ENCODE measurements around the gene GOLGA3. TPM values are rescaled to one million over a fixed set of nuclear protein-coding genes. Genes with fewer than 3 reads are reported as not detected.
"Not testable (repeated sequence)": the region's sequence is repeated elsewhere in the genome, so short reads cannot be mapped to it uniquely, and the experiment has no call there.

The GOLGA3 gene
- total RNA-seq, 1 experiment from 2014 or later: 17.7 TPM

DNA sequence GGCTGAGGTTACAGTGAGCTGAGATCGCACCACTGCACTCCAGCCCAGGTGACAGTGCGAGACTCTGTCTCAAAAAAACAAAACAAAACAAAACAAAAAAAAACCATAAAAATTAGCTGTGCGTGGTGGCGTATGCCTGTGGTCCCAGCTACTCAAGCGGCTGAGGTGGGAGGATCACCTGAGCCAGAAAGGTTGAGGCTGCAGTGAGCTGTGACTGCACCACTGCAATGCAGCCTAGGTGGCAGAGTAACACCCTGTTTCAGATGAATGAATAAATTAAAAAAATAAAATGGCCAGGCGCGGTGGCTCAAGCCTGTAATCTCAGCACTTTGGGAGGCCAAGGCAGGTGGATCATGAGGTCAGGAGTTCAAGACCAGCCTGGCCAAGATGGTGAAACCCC lies 75.0 kb downstream of the GOLGA3 start:
- DNase-seq (ENCODE audit: low read depth): not testable (repeated sequence)

DNA sequence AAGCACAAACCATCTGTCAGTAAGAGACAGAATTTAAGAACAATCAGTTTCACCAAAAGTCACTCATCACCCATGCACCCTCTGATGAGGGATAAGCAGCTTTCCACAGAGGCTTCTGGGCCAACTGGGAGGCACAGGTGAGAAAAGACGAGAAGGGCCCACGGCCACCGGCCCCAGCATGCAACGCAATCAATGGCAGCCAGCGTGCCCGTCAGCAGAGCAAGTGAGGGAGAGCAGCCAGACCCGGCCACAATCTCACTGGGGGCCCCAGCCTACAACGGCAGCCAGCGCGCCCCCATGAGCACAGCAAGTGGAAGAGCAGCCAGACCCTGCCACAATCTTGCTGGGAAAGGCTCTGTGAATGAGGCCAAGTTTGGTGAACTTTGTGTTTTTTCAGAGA lies 80.3 kb downstream of the GOLGA3 start:
- DNase-seq (ENCODE audit: low read depth): no peak

DNA sequence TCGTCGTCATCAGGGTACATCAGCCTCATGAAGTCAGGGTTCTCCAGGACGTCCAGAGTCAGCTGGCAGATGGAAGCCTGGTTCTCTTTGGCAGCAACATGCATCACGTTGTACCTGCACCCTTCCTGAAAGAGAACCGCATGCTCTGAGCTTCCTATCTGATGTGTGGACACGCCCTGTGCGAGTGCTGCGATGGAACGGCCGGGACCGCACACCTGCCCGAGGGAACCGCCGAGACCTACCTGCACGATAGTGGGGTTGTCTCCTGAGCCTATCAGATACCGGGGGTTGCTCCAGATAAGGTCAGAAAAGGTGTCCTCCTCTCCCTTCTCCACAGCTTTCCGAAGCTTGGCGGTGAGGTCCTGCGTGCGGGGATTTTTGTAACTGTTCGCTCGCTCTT lies 80.8 kb downstream of the GOLGA3 start:
- no peak for DNase-seq (ENCODE audit: low read depth)

DNA sequence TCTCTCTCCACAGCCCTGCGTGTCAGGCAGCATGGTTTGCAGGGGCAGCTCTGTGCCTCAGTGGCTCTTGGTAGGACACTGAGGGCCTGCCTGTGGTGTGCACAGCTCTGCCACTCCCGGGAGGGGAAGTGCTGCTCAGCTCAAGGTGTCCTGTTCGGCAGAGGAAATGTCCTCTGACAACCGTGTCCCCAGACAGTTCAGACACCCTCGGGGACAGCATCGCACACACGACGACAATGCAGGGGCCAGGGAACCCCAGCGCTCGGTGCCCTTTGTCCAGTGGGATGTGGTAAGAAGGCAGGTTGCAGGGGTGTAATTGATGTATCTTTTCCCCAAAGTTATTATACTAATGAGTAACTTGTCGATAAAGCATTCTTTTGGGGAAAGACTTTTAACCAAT lies 81.3 kb downstream of the GOLGA3 start:
- DNase-seq (ENCODE audit: low read depth): no peak

DNA sequence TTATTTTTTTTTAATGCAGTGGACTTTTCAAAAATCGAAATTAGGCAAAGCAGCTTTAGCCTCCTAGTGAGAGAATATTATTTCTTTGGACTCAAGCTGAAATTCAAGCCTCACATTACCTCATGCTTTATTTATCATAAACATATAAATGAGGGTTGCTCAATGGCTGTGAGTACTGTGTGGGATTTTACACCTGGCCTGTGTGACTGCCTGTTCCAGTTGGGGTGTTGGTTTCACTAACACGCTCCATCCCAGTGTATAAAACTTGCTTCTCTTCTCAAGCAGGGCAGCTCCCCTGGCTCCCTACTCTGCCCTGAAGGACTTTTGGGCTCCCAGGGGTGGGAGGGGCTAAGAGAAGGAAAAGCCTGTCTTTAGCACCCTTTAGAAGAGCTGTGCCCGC lies 82.1 kb downstream of the GOLGA3 start:
- DNase-seq (ENCODE audit: low read depth): no peak

DNA sequence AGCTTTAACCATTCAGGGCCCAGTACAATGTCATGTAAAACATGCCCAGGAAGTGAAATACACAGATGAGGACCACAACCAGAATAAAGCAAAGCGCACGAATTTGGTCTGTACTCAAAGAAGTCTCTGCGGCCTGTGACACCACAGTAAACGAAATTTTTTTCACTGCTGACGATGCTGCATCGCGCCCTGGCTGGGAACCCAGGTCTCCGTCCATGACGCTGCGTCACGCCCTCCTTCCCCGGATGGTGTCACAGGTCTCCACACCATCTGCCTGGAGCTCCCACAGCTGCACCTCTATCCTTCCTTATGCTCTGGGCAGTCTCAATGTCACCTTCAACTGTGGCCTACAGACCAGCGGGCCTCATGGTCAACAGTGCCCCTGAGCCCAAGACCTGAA lies 84.8 kb downstream of the GOLGA3 start:
- no peak for DNase-seq (ENCODE audit: low read depth)

DNA sequence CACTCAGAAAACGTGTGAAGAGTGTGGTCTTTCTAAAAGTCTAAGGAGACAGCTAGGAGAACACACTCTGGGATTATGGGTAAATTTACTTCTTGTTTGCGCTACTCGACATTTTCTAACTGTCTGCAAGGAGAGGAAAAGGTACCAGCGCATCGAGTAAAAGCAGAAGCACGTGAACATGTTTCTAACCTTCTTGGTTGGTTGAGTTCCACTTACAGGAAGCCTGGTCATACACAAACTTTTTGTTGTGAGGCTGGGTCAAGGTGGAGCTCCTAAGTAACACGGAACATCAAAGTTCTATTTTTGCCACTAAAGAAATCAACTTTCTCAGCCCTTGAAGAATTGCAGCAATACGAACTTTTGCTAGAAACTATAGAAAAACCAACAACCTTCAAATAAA lies 87.0 kb downstream of the GOLGA3 start:
- DNase-seq (ENCODE audit: low read depth): no peak

DNA sequence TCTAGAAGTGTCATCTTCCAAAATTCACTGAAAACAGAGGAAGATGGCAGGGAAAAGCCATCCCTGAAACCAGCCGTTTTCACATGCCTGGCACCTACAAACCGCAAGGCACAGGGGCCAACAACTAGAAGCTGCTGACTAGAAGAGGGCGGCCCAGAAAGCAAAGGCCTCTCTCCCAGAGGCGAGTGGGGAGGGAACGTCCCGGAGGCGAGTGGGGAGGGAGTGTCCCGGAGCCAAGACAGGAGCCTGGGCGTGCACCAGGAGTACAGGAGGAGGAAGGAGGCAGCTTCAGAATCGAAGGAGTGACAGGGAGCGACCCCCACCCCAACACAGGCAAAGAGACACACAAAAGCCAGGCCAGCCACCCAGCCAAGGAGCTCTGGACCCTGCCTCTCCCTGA lies 88.0 kb downstream of the GOLGA3 start:
- DNase-seq (ENCODE audit: low read depth): no peak

DNA sequence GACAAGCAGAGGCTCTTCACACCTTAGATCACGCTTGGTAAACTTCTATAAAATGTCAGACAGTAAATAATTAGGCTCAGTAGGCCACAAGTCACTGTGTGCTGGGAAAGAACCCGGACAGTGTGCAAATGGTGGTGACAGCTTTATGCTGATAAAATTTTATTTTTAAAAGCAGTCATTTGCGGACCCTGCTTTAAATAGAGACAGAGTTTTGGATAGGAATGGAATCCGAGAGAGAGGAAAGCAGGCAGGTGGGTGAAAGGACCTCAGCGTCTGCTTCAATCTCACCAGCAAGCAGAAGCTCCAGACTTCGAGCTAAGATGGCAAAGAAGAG lies 88.4 kb downstream of the GOLGA3 start:
- DNase-seq (ENCODE audit: low read depth): no peak

DNA sequence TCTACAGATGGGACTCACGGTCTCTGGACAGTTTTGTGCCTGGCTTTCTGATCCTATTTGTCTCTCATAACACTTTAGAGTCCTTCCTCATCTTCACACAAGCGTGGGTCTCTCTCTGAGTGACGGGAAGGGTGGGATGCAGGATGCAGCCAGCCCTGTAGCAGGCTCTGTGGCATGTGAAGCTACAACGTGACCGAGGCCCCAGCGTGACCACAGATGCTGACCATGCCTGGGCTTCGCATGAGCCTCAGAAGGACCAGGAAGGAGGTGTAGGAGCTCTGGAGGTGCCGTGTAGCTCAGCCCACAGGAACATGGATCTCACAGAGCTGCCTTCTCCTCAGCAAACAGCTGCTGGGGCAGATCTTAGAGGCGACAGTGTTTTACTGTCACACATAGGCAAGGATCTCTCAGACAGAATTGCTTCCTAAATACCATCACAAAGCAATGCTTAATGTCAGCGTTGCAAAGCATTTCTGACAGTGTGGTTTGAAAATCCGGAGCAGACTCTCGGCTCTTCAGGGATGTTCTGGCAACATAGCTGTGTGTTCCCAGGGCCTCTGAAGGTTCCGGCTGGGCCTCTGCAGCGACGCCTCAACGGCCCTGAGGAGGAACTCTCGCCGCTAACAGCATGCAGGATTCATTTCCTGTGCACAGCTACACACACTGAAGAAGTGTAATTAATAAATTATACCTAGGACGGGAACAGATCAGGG lies 88.9 kb downstream of the GOLGA3 start:
- no peak for DNase-seq (ENCODE audit: low read depth)

DNA sequence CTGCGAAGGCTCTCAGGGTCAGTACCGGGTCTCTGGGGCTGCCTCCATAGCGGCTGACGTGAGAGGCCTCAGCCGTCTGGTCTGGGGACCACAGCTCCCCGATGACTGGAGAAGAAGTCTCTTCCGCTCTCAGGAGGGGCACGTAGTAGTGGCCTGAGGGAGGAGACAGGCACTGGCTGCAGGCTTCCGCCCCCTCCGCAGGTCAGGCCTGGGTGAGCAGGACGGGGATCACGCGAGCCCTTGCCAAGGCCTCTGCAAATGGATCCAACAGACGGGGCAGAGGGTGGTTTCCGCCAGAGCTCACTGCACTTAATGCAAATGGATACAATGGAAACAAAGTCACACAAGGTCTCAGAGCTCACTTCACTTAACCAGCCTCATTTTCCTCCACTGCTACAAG lies 91.8 kb downstream of the GOLGA3 start:
- DNase-seq (ENCODE audit: low read depth): no peak

DNA sequence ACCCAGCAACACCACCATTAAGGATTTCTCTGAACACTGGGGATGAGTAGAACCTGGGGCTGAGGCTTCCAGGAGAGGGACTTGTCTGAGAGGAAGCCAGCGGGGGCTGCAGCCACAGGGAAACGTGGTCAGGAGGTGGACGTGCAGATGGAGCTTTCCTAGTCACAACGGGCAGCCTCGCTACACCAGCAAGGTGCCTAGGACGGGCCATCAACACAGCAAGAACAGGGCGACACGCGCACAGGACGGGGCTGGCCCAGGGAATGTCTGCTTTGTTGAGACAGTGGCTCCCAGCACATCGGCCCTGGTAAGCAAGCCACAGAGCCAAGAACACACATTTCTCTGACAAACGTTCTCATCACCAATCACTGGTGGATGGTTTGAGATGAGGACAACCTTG lies 92.3 kb downstream of the GOLGA3 start:
- no peak for DNase-seq (ENCODE audit: low read depth)

DNA sequence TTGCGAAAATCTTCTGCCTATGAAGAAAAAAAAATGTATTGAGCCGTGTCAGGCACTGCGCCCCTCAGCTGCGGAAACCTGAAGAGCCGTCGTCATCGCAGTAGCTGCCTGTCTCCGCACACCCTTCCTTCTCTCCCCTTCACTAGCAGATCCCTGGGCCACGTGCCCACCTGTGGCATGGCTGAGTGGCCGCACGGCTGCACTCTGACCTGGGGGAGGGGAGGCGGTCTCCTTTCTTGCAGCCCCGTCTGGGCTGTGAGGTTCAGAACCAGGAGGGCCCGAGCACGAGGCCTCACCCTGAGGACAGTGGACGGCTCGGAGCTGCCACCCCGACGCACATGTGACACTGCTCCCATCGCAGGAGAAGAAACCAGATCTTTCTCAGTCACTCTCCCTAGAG lies 93.2 kb downstream of the GOLGA3 start:
- no peak for DNase-seq (ENCODE audit: low read depth)

DNA sequence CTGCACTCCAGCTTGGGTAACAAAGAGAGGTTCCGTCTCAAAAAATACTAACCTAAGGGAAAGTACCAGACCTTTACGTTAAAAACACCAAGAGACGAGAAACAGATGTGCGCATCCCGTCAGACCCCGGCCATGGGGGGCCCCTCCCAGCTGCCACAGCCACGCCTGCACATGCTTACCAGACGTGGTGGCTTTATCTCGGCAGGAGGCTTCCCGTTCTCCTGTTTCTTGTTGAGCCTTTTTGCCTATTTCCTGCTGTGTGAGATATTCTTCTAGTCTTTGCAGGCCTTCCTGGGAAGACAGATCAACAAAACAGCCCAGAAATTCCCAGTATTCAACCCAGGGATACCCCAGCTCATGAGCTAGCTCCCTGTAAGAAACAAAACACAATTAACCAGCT lies 94.5 kb downstream of the GOLGA3 start:
- no peak for DNase-seq (ENCODE audit: low read depth)

DNA sequence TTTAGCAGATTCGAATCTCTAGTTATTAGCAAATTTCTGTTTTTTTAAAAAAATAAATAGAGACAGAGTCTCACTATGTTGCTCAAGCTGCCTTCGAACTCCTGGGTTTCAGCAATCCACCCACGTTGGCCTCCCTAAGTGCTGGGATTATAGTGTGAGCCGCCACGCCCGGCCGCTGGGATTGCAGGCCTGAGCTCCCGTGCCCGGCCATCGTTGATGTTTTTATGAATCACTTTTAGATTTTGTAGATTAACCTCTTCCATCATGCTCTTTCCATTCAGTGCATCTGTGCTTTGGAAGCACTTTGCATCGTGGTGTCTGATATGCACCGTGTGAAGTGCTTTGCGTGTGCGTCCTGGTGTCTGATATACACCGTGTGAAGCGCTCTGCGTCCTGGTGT lies 97.1 kb downstream of the GOLGA3 start:
- DNase-seq (ENCODE audit: low read depth): no peak

DNA sequence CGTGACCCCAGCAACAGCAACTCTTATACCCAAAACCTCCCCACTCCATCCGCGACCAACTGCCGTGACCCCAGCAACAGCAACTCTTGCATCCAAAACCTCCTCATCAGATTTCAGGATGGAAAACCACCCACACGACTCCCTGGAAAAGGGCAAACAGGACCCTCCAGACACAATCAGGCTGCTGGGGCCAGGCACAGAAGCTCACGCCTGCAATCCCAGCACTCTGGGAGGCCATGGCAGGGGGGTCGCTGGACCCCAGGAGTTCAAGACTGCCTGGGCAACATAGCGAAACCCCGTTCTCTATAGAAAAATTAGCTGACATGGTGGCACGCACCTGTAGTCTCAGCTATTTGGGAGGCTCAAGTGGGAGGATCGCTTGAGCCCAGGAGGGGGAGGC lies 98.3 kb downstream of the GOLGA3 start:
- DNase-seq (ENCODE audit: low read depth): no peak

DNA sequence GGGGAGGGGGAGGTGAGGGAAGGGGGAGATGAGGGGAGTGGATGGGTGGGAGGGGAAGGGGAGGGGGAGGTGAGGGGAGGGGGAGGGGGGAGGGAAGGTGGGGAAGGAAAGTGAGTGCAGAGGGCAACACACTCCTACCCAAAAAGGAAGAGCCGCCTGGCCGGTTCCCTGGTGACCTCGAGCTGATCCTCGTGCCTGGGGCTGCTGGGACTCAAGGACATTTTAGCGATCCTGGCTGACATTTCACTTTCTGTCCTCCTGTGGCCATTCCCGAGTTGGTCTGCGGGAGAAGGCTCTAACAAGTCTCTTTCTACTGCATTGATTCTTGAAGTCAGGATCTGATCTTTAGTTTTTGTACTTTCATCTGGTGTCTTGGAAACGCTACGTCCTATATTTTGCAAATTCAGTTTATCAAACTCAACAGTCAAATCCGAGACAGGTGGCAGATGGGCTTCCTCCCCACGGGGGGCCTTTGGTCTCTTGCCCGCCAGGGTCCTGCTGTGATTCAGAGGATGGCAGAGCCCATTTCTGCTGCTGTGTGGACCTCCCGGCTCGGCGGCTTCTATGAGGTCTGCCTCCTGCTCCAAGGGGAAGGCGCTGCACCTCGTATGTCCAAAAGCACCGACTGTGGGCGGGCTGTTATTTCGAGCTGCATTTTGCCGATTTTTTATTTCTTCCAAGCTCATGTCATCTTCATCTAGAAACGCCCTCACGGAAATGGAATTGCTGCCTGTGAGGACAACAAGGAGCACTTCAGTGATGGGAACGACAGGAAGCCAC lies 98.9 kb downstream of the GOLGA3 start:
- peak; percentile 44 for DNase-seq (ENCODE audit: low read depth)

DNA sequence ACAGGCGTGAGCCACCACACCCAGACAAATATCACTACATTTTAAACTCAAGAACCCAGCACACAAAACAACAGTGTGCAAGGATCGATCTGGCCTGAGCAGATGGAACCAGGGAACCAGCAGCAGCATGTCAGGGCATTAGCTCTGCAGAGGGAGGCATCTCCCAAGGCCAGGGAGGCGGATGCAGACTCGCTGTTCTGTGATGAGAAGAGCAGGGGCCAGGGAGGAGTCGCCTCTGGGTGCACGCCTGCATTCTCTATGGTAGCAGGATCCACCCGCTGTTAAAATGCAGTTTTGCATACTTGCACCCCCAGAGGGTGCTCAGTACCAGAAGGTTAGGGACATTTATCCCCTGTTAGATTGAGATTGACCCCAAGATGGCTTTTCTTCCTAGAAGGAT lies 100.2 kb downstream of the GOLGA3 start:
- DNase-seq (ENCODE audit: low read depth): no peak

DNA sequence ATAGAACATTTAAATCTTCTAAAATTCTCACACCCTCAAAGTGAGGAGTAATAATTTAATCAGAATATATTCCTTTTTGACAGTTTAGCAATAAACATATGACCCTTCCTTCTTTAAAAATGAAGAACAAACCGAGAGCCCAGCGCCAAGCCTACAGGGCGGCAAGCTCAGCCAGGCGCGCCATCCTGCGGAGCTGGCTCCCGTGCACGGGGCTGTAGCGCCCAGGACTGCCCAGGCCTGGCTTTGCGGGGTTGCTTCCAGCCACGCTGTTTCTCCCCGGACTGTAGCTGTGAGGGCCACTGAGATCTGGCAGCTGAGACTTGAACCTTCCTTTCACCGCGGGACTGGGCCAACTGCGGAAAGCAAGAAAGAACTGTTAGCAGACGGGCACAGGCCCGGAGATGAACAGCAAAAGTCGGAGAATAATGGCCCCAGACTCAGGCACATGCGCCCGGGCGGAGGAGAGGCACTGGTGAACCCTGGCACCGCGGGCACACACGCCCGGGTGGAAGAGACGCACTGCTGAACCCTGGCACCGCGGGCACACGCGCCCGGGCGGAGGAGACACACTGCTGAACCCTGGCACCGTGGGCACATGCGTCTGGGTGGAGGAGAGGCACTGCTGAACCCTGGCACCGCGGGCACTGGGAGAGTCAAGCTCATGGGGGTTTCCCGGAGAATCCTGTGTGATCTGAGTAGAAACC lies 101.4 kb downstream of the GOLGA3 start:
- DNase-seq (ENCODE audit: low read depth): no peak

DNA sequence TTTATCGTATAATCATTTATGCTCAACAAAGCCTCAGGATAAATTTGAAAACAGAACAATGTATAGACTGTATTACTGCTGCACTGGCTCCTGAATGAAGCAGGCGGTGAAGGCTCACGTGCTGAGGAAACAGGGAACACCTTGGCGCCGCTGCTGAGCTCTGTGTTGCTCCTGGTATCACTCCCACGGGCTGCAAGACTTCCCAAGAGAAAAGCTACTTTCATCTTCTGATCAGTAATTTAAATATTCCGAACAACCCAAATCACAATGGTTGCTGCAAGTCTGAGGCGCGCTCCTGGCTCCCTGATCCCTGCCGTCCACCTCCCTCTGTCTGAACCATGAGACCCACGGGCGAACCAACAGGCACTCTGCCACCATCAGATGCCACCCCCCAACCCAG lies 102.3 kb downstream of the GOLGA3 start:
- no peak for DNase-seq (ENCODE audit: low read depth)

DNA sequence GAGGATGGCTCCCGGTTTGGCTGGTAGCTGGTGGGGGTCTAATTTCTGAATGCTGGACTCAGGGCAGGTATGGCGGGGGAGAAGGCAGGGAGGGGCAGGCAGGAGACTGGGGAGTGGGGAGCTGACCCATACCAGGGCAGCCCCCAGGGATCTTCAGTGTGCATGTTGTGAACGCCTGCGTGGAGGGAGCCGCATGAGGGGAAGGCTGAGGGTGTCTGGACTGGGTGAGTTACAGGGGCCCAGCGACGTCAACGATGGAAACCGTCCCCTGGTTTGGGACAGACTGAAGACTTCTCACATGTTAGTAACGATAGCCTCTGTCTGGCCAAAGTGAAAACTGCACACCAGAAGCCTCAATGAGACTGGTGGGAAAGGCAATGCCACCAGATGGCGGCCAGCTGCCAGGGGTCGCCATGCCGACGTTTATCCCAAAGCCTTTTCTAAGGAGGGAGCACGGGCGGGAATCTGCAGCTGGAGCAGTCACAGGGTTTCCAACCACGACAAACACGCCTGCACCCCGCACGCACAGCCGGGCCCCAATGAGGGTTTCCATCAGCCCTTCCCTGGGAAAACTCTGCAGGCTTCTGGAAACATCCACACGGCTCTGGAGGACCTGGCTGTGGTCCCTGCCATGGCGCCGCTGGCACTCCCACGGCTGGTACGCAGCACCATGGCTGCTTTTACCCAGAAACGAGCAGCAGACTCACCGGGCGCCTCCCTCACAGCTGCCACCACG lies 104.0 kb downstream of the GOLGA3 start:
- no peak for DNase-seq (ENCODE audit: low read depth)

DNA sequence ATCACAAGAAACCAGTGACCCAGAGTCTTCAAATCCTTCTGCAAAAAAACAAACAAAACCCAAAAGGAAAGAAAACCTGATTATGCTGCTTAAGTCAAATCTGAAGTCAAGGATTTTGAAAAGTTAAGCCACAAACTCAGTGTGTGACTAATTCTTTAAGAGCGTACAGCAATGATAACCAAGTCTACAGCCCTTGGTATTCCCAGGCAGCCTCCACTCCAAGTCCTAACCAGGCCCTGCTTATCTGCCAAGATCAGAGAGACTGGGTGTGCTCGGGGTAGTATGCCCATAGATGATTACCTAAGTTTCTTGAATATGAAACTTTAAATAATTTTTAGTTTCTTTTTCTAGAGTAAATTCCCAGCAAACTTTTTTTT lies 104.9 kb downstream of the GOLGA3 start:
- DNase-seq (ENCODE audit: low read depth): no peak
